Measurements from ENCODE around the gene SLC27A5. TPM values are rescaled to one million over a fixed set of nuclear protein-coding genes. Genes with fewer than 3 reads are reported as not detected.
A peak's percentile ranks its signal among the peaks of the same experiment; 100 is the strongest.

Gene SLC27A5
- total and polyA plus RNA-seq, 2 donors from 2014 or later, result 10.8 to 41.5 TPM

DNA sequence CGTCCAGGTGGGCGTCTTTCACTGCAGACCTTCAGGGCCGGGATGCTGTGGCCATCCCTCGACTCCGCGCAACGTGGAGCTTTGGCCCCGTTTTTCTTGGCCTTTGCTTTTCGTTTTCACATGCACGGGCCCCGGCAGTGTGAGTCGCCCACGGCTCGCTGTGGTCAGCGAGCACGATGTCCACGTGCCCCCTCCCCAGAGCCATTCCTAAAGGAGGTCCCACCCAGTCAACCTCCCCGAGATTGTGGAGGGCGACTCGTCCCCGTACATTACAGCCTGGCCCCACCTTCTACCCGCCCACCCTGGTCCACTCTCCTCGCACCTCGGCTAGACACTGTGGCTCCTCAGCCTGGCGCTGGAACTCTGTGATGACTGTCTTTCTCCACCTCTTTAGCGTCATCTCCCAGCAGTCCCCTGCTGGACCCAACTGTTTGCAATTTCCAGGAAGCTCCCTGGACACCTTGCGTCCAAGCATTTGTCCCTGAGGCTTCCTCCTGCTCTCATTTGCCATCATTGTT lies 35.2 kb downstream of the SLC27A5 start:
- no peak for FAIRE-seq
- no peaks in the 10 kb centered on the region for H3K9me3 ChIP-seq (ENCODE audit: control insufficient read depth in 2 of 3, insufficient read depth in 1 of 3, low read length in 3 of 3)
- H3K27me3 ChIP-seq (ENCODE audit: control insufficient read depth, insufficient read depth, low read length), result no peaks in the 10 kb centered on the region
- H3K4me1 ChIP-seq (ENCODE audit: control insufficient read depth in 2 of 3, insufficient read depth in 2 of 3, low read depth in 1 of 3, low read length in 3 of 3), result peaks cover 0 to 12% (median 11%) of the 10 kb centered on the region in 3 donors
- peak overlapping the region; percentile 79 to 94 for H3K27ac ChIP-seq (ENCODE audit: low read depth in 2 of 2, low read length in 2 of 2)
- intact Hi-C loops (cut with DNase I), result no loop called here
- H3K4me3 ChIP-seq (ENCODE audit: low read length in 3 of 3), result peak overlapping the region; percentile 76 to 89 (median 85)
- TF ChIP-seq, protein P1, sequence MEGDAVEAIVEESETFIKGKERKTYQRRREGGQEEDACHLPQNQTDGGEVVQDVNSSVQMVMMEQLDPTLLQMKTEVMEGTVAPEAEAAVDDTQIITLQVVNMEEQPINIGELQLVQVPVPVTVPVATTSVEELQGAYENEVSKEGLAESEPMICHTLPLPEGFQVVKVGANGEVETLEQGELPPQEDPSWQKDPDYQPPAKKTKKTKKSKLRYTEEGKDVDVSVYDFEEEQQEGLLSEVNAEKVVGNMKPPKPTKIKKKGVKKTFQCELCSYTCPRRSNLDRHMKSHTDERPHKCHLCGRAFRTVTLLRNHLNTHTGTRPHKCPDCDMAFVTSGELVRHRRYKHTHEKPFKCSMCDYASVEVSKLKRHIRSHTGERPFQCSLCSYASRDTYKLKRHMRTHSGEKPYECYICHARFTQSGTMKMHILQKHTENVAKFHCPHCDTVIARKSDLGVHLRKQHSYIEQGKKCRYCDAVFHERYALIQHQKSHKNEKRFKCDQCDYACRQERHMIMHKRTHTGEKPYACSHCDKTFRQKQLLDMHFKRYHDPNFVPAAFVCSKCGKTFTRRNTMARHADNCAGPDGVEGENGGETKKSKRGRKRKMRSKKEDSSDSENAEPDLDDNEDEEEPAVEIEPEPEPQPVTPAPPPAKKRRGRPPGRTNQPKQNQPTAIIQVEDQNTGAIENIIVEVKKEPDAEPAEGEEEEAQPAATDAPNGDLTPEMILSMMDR (IDR thresholded peaks at IDR 0.05; ENCODE audit: borderline replicate concordance, extremely low read depth, insufficient read depth), result no peak
- peak overlapping the region; percentile 8 to 81 (median 77) for H3K9ac ChIP-seq (ENCODE audit: low read length in 3 of 3)
- H3K36me3 ChIP-seq (ENCODE audit: control insufficient read depth in 2 of 3, insufficient read depth in 3 of 3, low read length in 3 of 3), result peaks cover 0 to 5% (median 3%) of the 10 kb centered on the region in 3 donors
- peak in 2 of 5 donors; percentile 16 to 30 for DNase-seq

DNA sequence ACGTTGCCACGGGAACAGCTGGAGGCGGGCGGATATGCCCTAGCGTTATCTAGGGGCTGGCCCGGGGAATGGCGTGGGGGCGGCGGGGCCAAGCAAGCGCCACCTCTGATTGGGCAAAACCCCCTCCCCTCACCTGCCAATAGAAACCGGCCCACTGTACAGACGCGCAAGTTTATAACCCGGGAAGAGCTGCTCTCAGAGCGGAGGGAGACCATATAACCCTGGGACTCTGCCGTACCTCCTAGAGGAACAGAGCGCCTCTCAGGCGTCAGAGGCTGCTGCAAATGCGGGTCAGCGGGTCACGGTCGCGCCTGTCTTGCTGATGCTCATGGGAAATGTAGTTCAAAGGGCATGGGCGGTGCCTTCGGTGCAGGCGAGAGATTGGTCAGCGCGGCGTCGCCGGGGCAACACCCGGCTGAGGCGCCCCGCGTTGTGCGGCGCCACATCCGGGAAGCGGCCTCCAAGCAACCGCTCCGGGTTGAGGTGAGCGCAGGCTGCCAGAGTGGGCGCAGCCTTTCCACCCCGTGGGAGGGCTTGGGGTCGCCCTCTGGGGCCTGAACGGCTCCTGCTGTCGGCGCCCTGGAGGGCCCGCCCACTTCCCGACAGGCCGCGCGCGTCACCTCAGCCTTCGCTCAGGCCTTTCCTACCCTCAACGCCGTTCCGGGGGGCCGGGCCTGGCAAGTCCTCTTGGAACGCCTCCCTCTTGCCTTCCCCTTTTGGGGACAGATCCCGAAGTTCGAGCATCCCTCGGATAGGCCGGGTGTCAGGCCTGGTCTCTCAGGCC lies 35.9 kb downstream of the SLC27A5 start, which contains the start of gene ZNF446:
Gene ZNF446 (plus strand): TSS at position 639 of the 784 bp plus-strand sequence. CDS start 867 bp downstream, outside the sequence.
- no peaks in the 10 kb centered on the region for H3K27me3 ChIP-seq (ENCODE audit: control insufficient read depth, insufficient read depth, low read length)
- peak within 1 kb of the TSS; percentile 79 to 94 for H3K27ac ChIP-seq (ENCODE audit: low read depth in 2 of 2, low read length in 2 of 2)
- peak; percentile 67 for FAIRE-seq
- peaks cover 0 to 12% (median 11%) of the 10 kb centered on the region in 3 donors for H3K4me1 ChIP-seq (ENCODE audit: control insufficient read depth in 2 of 3, insufficient read depth in 2 of 3, low read depth in 1 of 3, low read length in 3 of 3)
- peak within 1 kb of the TSS; percentile 76 to 89 (median 85) for H3K4me3 ChIP-seq (ENCODE audit: low read length in 3 of 3)
- intact Hi-C loops (cut with DNase I), result no loop called here
- TF ChIP-seq, protein P1 (IDR thresholded peaks at IDR 0.05; ENCODE audit: borderline replicate concordance, extremely low read depth, insufficient read depth), result no peak
- DNase-seq, result peak; percentile 97 to 99 (median 98)
- peak within 1 kb of the TSS; percentile 18 to 81 (median 77) for H3K9ac ChIP-seq (ENCODE audit: low read length in 3 of 3)
- H3K36me3 ChIP-seq (ENCODE audit: control insufficient read depth in 2 of 3, insufficient read depth in 3 of 3, low read length in 3 of 3), result peaks cover 0 to 5% (median 3%) of the 10 kb centered on the region in 3 donors
- H3K9me3 ChIP-seq (ENCODE audit: control insufficient read depth in 2 of 3, insufficient read depth in 1 of 3, low read length in 3 of 3), result no peaks in the 10 kb centered on the region

DNA sequence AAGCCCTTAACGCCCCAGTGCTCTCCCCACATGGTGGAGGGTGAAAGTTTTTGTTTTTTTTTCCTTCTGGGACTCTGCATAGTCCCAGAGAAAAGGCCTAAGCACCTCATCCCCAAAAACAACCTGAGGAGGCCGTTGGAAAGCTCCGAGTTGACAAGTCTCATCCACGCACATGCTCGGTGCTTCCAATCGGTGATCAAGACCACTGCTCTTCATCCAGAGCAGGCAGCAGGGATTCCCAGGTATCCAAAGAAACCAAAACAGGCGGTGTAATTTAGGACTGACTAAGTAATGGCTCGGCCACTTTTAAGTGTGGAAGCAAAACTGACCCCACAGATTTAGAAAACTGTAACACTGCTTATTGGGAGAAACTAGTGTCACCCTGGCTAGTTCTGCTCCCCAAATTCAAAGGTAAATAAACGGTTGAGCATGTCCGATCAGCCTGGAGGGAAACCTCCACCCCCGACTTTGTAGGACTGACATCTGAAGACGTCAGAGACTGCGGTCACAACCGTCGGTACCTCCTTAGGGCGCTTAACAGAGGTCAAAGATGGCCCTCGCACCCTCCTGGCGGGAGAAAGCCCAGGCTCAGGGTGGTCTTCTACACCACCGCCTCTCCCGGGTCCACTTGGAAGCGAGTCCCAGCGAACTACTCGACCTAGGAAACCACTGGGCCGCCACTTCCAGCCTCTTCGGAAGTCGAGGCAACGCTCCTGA lies 36.6 kb downstream of the SLC27A5 start:
- peaks cover 0 to 5% (median 3%) of the 10 kb centered on the region in 3 donors for H3K36me3 ChIP-seq (ENCODE audit: control insufficient read depth in 2 of 3, insufficient read depth in 3 of 3, low read length in 3 of 3)
- peak overlapping the region; percentile 79 to 94 for H3K27ac ChIP-seq (ENCODE audit: low read depth in 2 of 2, low read length in 2 of 2)
- peak overlapping the region in 2 of 3 donors; percentile 18 to 77 for H3K9ac ChIP-seq (ENCODE audit: low read length in 3 of 3)
- DNase-seq (no peak), FAIRE-seq (no peak)
- intact Hi-C loops (cut with DNase I), result no loop called here
- H3K9me3 ChIP-seq (ENCODE audit: control insufficient read depth in 2 of 3, insufficient read depth in 1 of 3, low read length in 3 of 3), result no peaks in the 10 kb centered on the region
- peak overlapping the region; percentile 76 to 89 (median 85) for H3K4me3 ChIP-seq (ENCODE audit: low read length in 3 of 3)
- TF ChIP-seq, protein P1 (IDR thresholded peaks at IDR 0.05; ENCODE audit: borderline replicate concordance, extremely low read depth, insufficient read depth), result no peak
- no peaks in the 10 kb centered on the region for H3K27me3 ChIP-seq (ENCODE audit: control insufficient read depth, insufficient read depth, low read length)
- H3K4me1 ChIP-seq (ENCODE audit: control insufficient read depth in 2 of 3, insufficient read depth in 2 of 3, low read depth in 1 of 3, low read length in 3 of 3), result peaks cover 0 to 12% (median 11%) of the 10 kb centered on the region in 3 donors

Measured in kidney (tissue), 14 donors.